Erythroblast (primary cell): ENCODE results near the gene KCNT2.

Experiments
- GATA1 ChIP-seq: IDR thresholded peaks from 2 replicates; pipeline ENCODE4 v1.6.1; 2011; ENCODE audit warnings: low read depth, mild to moderate bottlenecking, control low read depth, low read length, moderate library complexity
- POLR2A ChIP-seq: IDR thresholded peaks from 2 replicates; pipeline ENCODE4 v1.6.1; 2011; ENCODE audit warnings: mild to moderate bottlenecking, low read length

GRCh38 chr1:196466654-196467053, 141.6 kb downstream of the KCNT2 start:
- TF ChIP-seq POLR2A (no peak), GATA1 (no peak)
